K562 (cell line): ENCODE data around the gene CHRNB4. TPM values are rescaled to one million over a fixed set of nuclear protein-coding genes. Genes with fewer than 3 reads are reported as not detected.

Experiments
- ATAC-seq: fragments of 200-7000 bp; cut with Tn5 transposase; 3 replicates; pipeline ENCODE4 v1.9.1; 2020; ENCODE audit warnings: moderate library complexity
- BruUV-seq: library from RNA; stranded (reverse); fragments of 400-500 nt; replicated peaks from 2 replicates; lab custom pipeline; 2021; lab: Mats Ljungman, UMichigan
- CTCF ChIA-PET: fragments of 300-600 bp; formaldehyde crosslinking; extraction: SDS; loops from one replicate; lab custom pipeline; 2021; ENCODE audit warnings: low intra/inter-chr PET ratio; lab: Yijun Ruan, JAX
- POLR2A ChIA-PET: fragments of 300-600, 350-650 bp; sonication (Branson Sonifier 250); formaldehyde crosslinking; extraction: SDS; loops from one replicate; lab custom pipeline; 2021; ENCODE audit warnings: antibody characterized with exemption, inconsistent platforms; lab: Yijun Ruan, JAX
- DNase-seq, 4 experiments: peaks; one replicate each; pipeline versions ENCODE4 v3.0.0 to v3.0.0-alpha.2; 2011 to 2018; ENCODE audit warnings: low spot score in 3 of 4, mixed read lengths in 3 of 4; ENCODE audit errors: extremely low read depth in 1 of 4
- FAIRE-seq: peaks from 2 replicates; lab custom pipeline; 2011; peaks lifted over from hg19 to GRCh38; lab: Jason Lieb, UNC
- H2AFZ ChIP-seq: 2 replicates; pipeline ENCODE4 v1.6.0; 2011; ENCODE audit warnings: low read depth, low read length, control low read depth, inconsistent platforms
- H3K27ac ChIP-seq: fragments of 200-600 bp; 3 replicates; pipeline ENCODE4 v1.8.0; 2011; ENCODE audit warnings: low read depth, mild to moderate bottlenecking, control low read depth, inconsistent platforms, low read length, moderate library complexity, mixed read lengths; ENCODE audit errors: extremely low read depth
- H3K27me3 ChIP-seq, 2 experiments: fragments of 300-600 bp in 1 of 2; 2 replicates in 1 of 2; 3 replicates in 1 of 2; pipeline versions ENCODE4 v1.6.0 to v1.8.0; 2011; ENCODE audit warnings: inconsistent platforms in 2 of 2, low read length in 2 of 2, mild to moderate bottlenecking in 1 of 2, mixed read lengths in 1 of 2, moderate library complexity in 1 of 2; ENCODE audit not compliant: control insufficient read depth in 2 of 2, insufficient read depth in 2 of 2
- H3K36me3 ChIP-seq: fragments of 300-600 bp; 3 replicates; pipeline ENCODE4 v1.8.0; 2011; ENCODE audit warnings: mild to moderate bottlenecking, low read length, inconsistent platforms; ENCODE audit not compliant: control insufficient read depth, insufficient read depth
- H3K4me1 ChIP-seq, 2 experiments: fragments of 200-600 bp in 1 of 2; replicated peaks in 1 of 2; 2 replicates in 1 of 2; 3 replicates in 1 of 2; pipeline versions ENCODE4 v1.5.1 to v1.8.0; 2011; ENCODE audit warnings: inconsistent platforms in 2 of 2, low read length in 2 of 2, mild to moderate bottlenecking in 1 of 2, mixed read lengths in 1 of 2, moderate library complexity in 1 of 2; ENCODE audit not compliant: control insufficient read depth in 2 of 2, insufficient read depth in 2 of 2
- H3K4me2 ChIP-seq: 2 replicates; pipeline ENCODE4 v1.6.1; 2011; ENCODE audit warnings: low read length, control low read depth, inconsistent platforms, mixed read lengths; ENCODE audit not compliant: insufficient read depth
- H3K4me3 ChIP-seq: fragments of 200-600 bp; sonication (generic), shearing (Covaris generic); 2 replicates; pipeline ENCODE4 v1.5.1; 2016; ENCODE audit warnings: control low read depth, inconsistent platforms
- H3K79me2 ChIP-seq: fragments of 200-600 bp; 3 replicates; pipeline ENCODE4 v1.8.0; 2011; ENCODE audit warnings: low read length, inconsistent platforms; ENCODE audit not compliant: control insufficient read depth, insufficient read depth
- H3K9ac ChIP-seq, 2 experiments: 2 replicates each; pipeline versions ENCODE4 v1.6.0 to v1.6.1; 2011; ENCODE audit warnings: low read depth in 2 of 2, low read length in 2 of 2, control low read depth in 1 of 2, inconsistent platforms in 1 of 2, mild to moderate bottlenecking in 1 of 2, mixed read lengths in 1 of 2; ENCODE audit not compliant: insufficient read depth in 1 of 2
- H3K9me1 ChIP-seq: one replicate; pipeline ENCODE4 v1.6.0; 2011; ENCODE audit warnings: inconsistent platforms, mild to moderate bottlenecking, low read length, moderate library complexity; ENCODE audit not compliant: control insufficient read depth, insufficient read depth
- H3K9me3 ChIP-seq: replicated peaks from 2 replicates; pipeline ENCODE4 v1.5.1; 2011; ENCODE audit warnings: low read depth, low read length, inconsistent platforms; ENCODE audit not compliant: control insufficient read depth, insufficient read depth
- H4K20me1 ChIP-seq: replicated peaks from 2 replicates; pipeline ENCODE4 v1.6.1; 2011; ENCODE audit warnings: low read length, inconsistent platforms, mixed read lengths; ENCODE audit not compliant: control insufficient read depth, insufficient read depth
- CEBPZ ChIP-seq: fragments of 150-350 bp; IDR thresholded peaks from 2 replicates; pipeline ENCODE4 v1.6.1; 2014; ENCODE audit warnings: low read depth, mild to moderate bottlenecking, low read length, borderline replicate concordance
- WGBS: fragments of 100-300 bp; shearing (Covaris generic); methylation state at CpG from one replicate; pipeline ENCODE4 v1.1.6; 2016; ENCODE audit warnings: low coverage, mixed read lengths; ENCODE audit not compliant: insufficient coverage; ENCODE audit errors: missing lambda C conversion rate; 5-methylcytosine and 5-hydroxymethylcytosine counted together
- in situ Hi-C: fragments of 300-500 bp; cut with MboI; formaldehyde crosslinking; loops from 4 replicates; pipeline ENCODE4 v1.15.0; 2018; ENCODE audit warnings: inconsistent platforms, mixed read lengths
- intact Hi-C: fragments of 100-400 bp; cut with micrococcal nuclease; formaldehyde crosslinking; loops from 2 replicates; pipeline ENCODE4 v1.14.2; 2022
- polyA plus RNA-seq, 8 experiments: library from polyadenylated mRNA; depleted of rRNA in 4 of 8; stranded (reverse) in 5 of 8; unstranded in 3 of 8; fragments of >200 nt; fragmentation: Nextera tagmentation in 2 of 8; fragmentation: Illumina TruSeq in 1 of 8; extraction: Ambion mirVana in 2 of 8; extraction: Trizol in 1 of 8; gene quantifications; 2 replicates each; pipeline versions ENCODE4 v1.2.1 to v1.2.3, GENCODE V29; 2011 to 2014; ENCODE audit warnings: inconsistent platforms in 1 of 8, missing spikeins in 1 of 8
- total RNA-seq, 7 experiments: library from RNA; depleted of rRNA in 6 of 7; stranded (reverse); fragments of >200 nt in 6 of 7; fragmentation: Illumina TruSeq in 2 of 7; extraction: Trizol in 2 of 7; gene quantifications; 2 replicates each; pipeline versions ENCODE4 v1.2.1 to v1.2.3, GENCODE V29; 2011 to 2021; ENCODE audit warnings: low replicate concordance in 1 of 7
- TF ChIP-seq, protein P1 (sequence below): fragments of 250-450 bp; sonication (Bioruptor Pico); IDR thresholded peaks from 2 replicates; pipeline ENCODE4 v1.8.0; 2021; ENCODE audit warnings: moderate library complexity, mild to moderate bottlenecking, inconsistent platforms
- TF ChIP-seq, protein P2 (sequence below), 2 experiments: IDR thresholded peaks; 2 replicates each; pipeline ENCODE4 v1.6.1; 2011; ENCODE audit warnings: borderline replicate concordance in 1 of 2, control low read depth in 1 of 2, low read depth in 1 of 2, low read length in 1 of 2, mild to moderate bottlenecking in 1 of 2, mixed read lengths in 1 of 2, moderate library complexity in 1 of 2; ENCODE audit not compliant: insufficient read depth in 1 of 2, insufficient read length in 1 of 2, poor library complexity in 1 of 2, severe bottlenecking in 1 of 2; ENCODE audit errors: extremely low read depth in 1 of 2

Gene CHRNB4
- total and polyA plus RNA-seq, 9 of the 15 experiments (the other 6 are each of a cell fraction or from before 2014, with no cell fraction given) = 0.08 to 0.18 TPM; not detected in 7

DNA sequence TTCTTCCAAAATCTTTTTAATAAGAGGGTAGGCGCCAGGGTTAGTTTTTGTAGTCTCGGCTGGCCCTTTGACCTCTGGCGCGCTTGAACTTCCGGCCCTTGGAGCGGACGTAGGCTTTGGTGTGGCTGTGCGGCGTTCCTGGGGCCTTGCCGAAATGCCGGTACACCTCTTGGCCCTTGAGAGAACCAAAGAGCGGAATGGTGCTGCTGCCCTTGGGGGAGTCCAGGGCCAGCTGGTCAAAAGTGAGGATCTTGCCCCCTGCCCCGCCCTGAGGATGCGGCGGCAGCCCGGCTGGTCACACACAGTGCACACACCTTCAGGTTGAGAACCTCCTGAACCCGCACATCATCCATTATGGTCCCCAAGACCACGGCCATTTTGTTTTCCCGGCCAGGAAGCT, 20.0 kb upstream of the CHRNB4 start (continued):
- no peak for TF ChIP-seq CEBPZ
- TF ChIP-seq, all 486 proteins: peak for 3

DNA sequence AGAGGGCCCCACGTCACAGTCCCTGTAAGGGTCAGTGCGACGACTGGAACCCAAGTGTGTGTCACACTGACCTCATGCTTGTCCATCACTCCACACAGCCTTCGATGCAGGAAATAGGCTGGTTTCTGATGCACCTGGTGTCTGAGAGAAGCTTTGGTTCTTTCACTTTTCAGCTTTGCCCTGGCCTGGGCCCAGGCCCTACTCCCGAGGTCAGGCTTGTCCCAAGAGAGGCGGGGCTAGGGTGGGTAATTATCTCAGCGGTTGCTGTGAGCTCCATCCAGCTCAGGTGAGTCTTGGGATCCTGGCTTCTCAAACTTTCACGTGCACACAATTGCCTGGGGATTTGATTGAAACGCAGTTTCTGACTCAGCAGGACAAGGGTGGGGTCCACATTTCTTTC, 19.6 kb upstream of the CHRNB4 start:
- no peak overlapping the region for H3K4me2 ChIP-seq
- H3K27ac ChIP-seq = no peak overlapping the region
- H2AFZ ChIP-seq = no peak overlapping the region
- peaks cover 20 to 31% of the 10 kb centered on the region in 2 experiments; a peak in 4 of 5 replicates for H3K27me3 ChIP-seq
- ATAC-seq (no peak), FAIRE-seq (no peak), DNase-seq (no peak)
- H3K79me2 ChIP-seq = no peaks in the 10 kb centered on the region
- H4K20me1 ChIP-seq = no peaks in the 10 kb centered on the region; the same call in 1 of the 2 replicates
- CTCF ChIA-PET = interaction anchor here (0.5 kb wide), 1 partner anchor 389 kb away, joined by 3 read pairs; no protein-coding TSS in a partner anchor
- H3K9ac ChIP-seq = no peak overlapping the region
- in situ Hi-C loops (no loop called here), intact Hi-C loops (no loop called here)
- WGBS = 3% methylated on average over 8 of the region's 9 CpGs
- H3K36me3 ChIP-seq = no peaks in the 10 kb centered on the region
- no peaks in the 10 kb centered on the region for H3K9me3 ChIP-seq
- H3K4me1 ChIP-seq = 0 out of 5 replicates have a peak, but pooled peaks cover 0 to 3% of the 10 kb centered on the region in 2 experiments
- no TSS peak for BruUV-seq
- no peak overlapping the region for H3K4me3 ChIP-seq
- TF ChIP-seq, protein P1, sequence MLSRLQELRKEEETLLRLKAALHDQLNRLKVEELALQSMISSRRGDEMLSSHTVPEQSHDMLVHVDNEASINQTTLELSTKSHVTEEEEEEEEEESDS (CRISPR knock-in tag) = no peak
- TF ChIP-seq, protein P2, sequence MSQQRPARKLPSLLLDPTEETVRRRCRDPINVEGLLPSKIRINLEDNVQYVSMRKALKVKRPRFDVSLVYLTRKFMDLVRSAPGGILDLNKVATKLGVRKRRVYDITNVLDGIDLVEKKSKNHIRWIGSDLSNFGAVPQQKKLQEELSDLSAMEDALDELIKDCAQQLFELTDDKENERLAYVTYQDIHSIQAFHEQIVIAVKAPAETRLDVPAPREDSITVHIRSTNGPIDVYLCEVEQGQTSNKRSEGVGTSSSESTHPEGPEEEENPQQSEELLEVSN (IDR thresholded peaks at IDR 0.05; ENCODE audit: borderline replicate concordance in 1 of 2, extremely low read depth in 1 of 2, insufficient read depth in 1 of 2, insufficient read length in 1 of 2, low read depth in 1 of 2, low read length in 1 of 2, poor library complexity in 1 of 2, severe bottlenecking in 1 of 2) = no peak
- POLR2A ChIA-PET = interaction anchor here (1.4 kb wide), 1 partner anchor 8 kb away, joined by 8 read pairs; no protein-coding TSS in a partner anchor
- H3K9me1 ChIP-seq = no peaks in the 10 kb centered on the region
